Upper lobe of left lung (tissue), 6 donors: ENCODE data around the gene ATXN1. TPM values are rescaled to one million over a fixed set of nuclear protein-coding genes. Genes with fewer than 3 reads are reported as not detected.

ENCODE experiments used
- ATAC-seq, 2 donors: fragments of 200-7000 bp; cut with Tn5 transposase; one replicate each; pipeline ENCODE4 v1.9.1; 2022; ENCODE audit warnings: mild to moderate bottlenecking in 2 of 2, moderate library complexity in 2 of 2; ENCODE audit not compliant: low FRiP score in 2 of 2
- DNase-seq, 2 donors: peaks; one replicate each; pipeline ENCODE4 v3.0.0-alpha.2; 2019 to 2020
- H3K27ac ChIP-seq, 4 donors: fragments of 200-600 bp; sonication (generic); one replicate each; pipeline ENCODE4 v1.5.1; 2016 to 2019
- H3K27me3 ChIP-seq, 4 donors: fragments of 200-600 bp; sonication (generic); one replicate each; pipeline ENCODE4 v1.5.1; 2017 to 2019
- H3K36me3 ChIP-seq, 4 donors: fragments of 200-600 bp; sonication (generic); one replicate each; pipeline ENCODE4 v1.5.1; 2016 to 2019
- H3K4me1 ChIP-seq, 4 donors: fragments of 200-600 bp; sonication (generic); one replicate each; pipeline ENCODE4 v1.5.1; 2018 to 2019
- H3K4me3 ChIP-seq, 4 donors: fragments of 200-600 bp; sonication (generic); one replicate each; pipeline ENCODE4 v1.5.1; 2017 to 2019; ENCODE audit warnings: mild to moderate bottlenecking in 2 of 4, moderate library complexity in 1 of 4
- H3K9me3 ChIP-seq, 4 donors: fragments of 200-600 bp; sonication (generic); one replicate each; pipeline ENCODE4 v1.5.1; 2018 to 2019
- EP300 ChIP-seq, 4 donors: sonication (generic); formaldehyde crosslinking; IDR thresholded peaks; one replicate each; pipeline ENCODE4 v1.5.1; 2017; ENCODE audit warnings: antibody characterized with exemption in 4 of 4, control low read depth in 2 of 4
- POLR2A ChIP-seq, 4 donors: fragments of 450-650 bp; IDR thresholded peaks; one replicate each; pipeline ENCODE4 v1.5.1; 2016 to 2017; ENCODE audit warnings: antibody characterized with exemption in 4 of 4, mild to moderate bottlenecking in 2 of 4
- POLR2AphosphoS5 ChIP-seq, 2 donors: sonication (generic); formaldehyde crosslinking; IDR thresholded peaks; one replicate each; pipeline ENCODE4 v1.5.1; 2017; ENCODE audit warnings: antibody characterized with exemption in 2 of 2
- WGBS, 2 donors: methylation state at CpG; one replicate each; pipeline ENCODE4 v1.1.5; 2017 to 2018; 5-methylcytosine and 5-hydroxymethylcytosine counted together
- total RNA-seq, 6 donors: library from RNA; depleted of rRNA in 4 of 6; stranded (reverse); fragments of >200 nt in 4 of 6; gene quantifications; one replicate each; pipeline versions ENCODE4 v1.1.0 to v1.2.1, GENCODE V29; 2016 to 2021
- TF ChIP-seq, protein P1 (sequence below), 6 experiments: fragments of 450-650 bp in 4 of 6; fragments of 200-600 bp in 2 of 6; sonication (generic) in 2 of 6; IDR thresholded peaks; one replicate each; pipeline ENCODE4 v1.5.1; 2016 to 2019; ENCODE audit warnings: antibody characterized with exemption in 6 of 6
- donor health status: DM: no; HTN: no; CAD: no; lungs with moderate emphysema.
- donor health status: DM: no; HTN: yes; CAD: no; lungs with severe emphysema.

Gene ATXN1
- total RNA-seq, 6 donors from 2014 or later: 44.2 to 106 (median 71.7) TPM

GRCh38 chr6:16684896-16685554 lies 76.2 kb downstream of the ATXN1 start:
- Histone ChIP-seq H3K4me1 (peaks cover 24 to 34% (median 29%) of the 10 kb centered on the region in 4 donors), H3K4me3 (no peak overlapping the region), H3K27me3 (no peaks in the 10 kb centered on the region), H3K36me3 (peaks cover 0 to 6% (median 0%) of the 10 kb centered on the region in 4 donors), H3K9me3 (no peaks in the 10 kb centered on the region), H3K27ac (peak overlapping the region in 3 of 4 donors; percentile 1 to 42 (median 21))
- DNase-seq (no peak), ATAC-seq (peak in 1 of 2 donors; percentile 26)
- 78 to 80% methylated on average over 7 of the region's 7 CpGs for WGBS, 2 donors
- TF ChIP-seq, protein P1, sequence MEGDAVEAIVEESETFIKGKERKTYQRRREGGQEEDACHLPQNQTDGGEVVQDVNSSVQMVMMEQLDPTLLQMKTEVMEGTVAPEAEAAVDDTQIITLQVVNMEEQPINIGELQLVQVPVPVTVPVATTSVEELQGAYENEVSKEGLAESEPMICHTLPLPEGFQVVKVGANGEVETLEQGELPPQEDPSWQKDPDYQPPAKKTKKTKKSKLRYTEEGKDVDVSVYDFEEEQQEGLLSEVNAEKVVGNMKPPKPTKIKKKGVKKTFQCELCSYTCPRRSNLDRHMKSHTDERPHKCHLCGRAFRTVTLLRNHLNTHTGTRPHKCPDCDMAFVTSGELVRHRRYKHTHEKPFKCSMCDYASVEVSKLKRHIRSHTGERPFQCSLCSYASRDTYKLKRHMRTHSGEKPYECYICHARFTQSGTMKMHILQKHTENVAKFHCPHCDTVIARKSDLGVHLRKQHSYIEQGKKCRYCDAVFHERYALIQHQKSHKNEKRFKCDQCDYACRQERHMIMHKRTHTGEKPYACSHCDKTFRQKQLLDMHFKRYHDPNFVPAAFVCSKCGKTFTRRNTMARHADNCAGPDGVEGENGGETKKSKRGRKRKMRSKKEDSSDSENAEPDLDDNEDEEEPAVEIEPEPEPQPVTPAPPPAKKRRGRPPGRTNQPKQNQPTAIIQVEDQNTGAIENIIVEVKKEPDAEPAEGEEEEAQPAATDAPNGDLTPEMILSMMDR (IDR thresholded peaks at IDR 0.05): no peak
- TF ChIP-seq POLR2AphosphoS5 (IDR thresholded peaks at IDR 0.05) (no peak), EP300 (IDR thresholded peaks at IDR 0.05) (no peak), POLR2A (IDR thresholded peaks at IDR 0.05) (no peak)

DNA sequence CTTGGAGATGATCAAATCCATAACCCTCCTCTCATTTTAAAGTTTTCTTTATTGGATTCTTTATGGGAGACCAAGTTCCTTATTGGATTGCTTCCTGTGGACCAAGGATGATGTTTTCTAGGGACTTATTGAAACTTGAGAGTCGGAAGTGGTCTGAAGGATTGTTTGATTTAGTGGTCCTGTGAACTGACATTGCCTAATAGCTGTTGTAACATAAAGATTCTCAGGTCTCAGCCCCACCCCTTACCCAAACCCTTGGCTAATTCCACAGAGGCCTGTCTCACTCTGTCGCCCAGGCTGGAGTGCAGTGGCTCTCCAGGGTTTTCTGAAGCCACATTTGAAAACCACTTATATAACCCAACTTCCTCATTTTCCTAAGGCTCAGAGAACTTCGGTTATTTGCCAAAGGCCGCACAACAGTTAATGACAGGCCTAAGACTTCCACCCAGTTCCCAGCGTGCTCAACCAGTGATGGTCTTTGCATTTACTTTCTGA lies 77.0 kb downstream of the ATXN1 start:
- H3K4me3 ChIP-seq: no peak overlapping the region
- peaks cover 23 to 34% (median 29%) of the 10 kb centered on the region in 4 donors for H3K4me1 ChIP-seq
- H3K36me3 ChIP-seq: peaks cover 0 to 6% (median 0%) of the 10 kb centered on the region in 4 donors
- no peaks in the 10 kb centered on the region for H3K9me3 ChIP-seq
- TF ChIP-seq POLR2A (IDR thresholded peaks at IDR 0.05) (no peak), POLR2AphosphoS5 (IDR thresholded peaks at IDR 0.05) (peak; percentile 7 to 16), EP300 (IDR thresholded peaks at IDR 0.05) (peak in 1 of 4 donors; percentile 14)
- TF ChIP-seq, protein P1 (IDR thresholded peaks at IDR 0.05): no peak
- WGBS, 2 donors: 44 to 60% methylated on average over 5 of the region's 5 CpGs
- ATAC-seq (peak; percentile 72 to 75), DNase-seq (peak in 1 of 2 donors; percentile 84)
- H3K27ac ChIP-seq: peak overlapping the region; percentile 21 to 42 (median 29)
- no peaks in the 10 kb centered on the region for H3K27me3 ChIP-seq

DNA sequence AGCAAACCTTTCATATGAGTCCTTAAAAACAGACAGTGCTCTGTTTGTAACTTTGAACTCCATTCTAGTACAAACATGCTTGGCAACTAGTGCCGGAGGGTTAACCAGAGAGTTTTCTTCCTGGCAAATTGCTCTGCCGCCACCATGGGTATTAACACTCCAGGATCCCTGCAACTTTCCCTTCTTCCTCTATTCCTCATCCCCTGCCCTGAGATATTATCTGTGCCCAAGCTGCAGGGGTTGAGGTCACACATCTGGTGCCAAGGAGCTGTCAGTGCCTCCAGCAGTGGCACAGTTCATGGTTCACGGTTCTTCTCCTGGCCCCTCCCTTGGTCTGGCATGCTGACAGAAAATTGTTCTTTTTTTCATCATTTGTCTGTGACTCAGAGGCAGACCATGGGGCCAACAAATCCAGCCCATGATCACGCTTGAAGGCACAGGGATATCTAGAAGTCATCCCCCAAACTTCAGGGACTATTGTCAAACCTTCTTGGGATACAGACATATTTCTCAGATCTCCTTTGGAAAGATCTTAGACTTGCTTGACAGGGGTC lies 77.5 kb downstream of the ATXN1 start:
- Histone ChIP-seq H3K4me3 (no peak overlapping the region), H3K36me3 (peaks cover 0 to 6% (median 0%) of the 10 kb centered on the region in 4 donors), H3K27ac (peak overlapping the region; percentile 21 to 42 (median 29)), H3K27me3 (no peaks in the 10 kb centered on the region), H3K9me3 (no peaks in the 10 kb centered on the region), H3K4me1 (peaks cover 23 to 34% (median 29%) of the 10 kb centered on the region in 4 donors)
- TF ChIP-seq EP300 (IDR thresholded peaks at IDR 0.05) (no peak), POLR2A (IDR thresholded peaks at IDR 0.05) (no peak), POLR2AphosphoS5 (IDR thresholded peaks at IDR 0.05) (no peak)
- TF ChIP-seq, protein P1 (IDR thresholded peaks at IDR 0.05): no peak
- DNase-seq: peak in 1 of 2 donors; percentile 60
- peak; percentile 68 to 76 for ATAC-seq
- WGBS, 2 donors: 49 to 51% methylated on average over 4 of the region's 4 CpGs

- Histone ChIP-seq H3K9me3 (no peaks in the 10 kb centered on the region), H3K36me3 (peaks cover 0 to 6% (median 0%) of the 10 kb centered on the region in 4 donors), H3K27me3 (no peaks in the 10 kb centered on the region), H3K4me1 (peaks cover 32 to 45% (median 34%) of the 10 kb centered on the region in 4 donors), H3K4me3 (no peak overlapping the region), H3K27ac (peak overlapping the region; percentile 26 to 77 (median 45))
- TF ChIP-seq POLR2AphosphoS5 (IDR thresholded peaks at IDR 0.05) (peak in 1 of 2 donors; percentile 81), EP300 (IDR thresholded peaks at IDR 0.05) (no peak)
- peak in 1 of 2 donors; percentile 59 for ATAC-seq
- 76 to 83% methylated on average over 8 of the region's 8 CpGs for WGBS, 2 donors
- no peak for DNase-seq
These were observed 79.9 kb downstream of the ATXN1 start for GRCh38 chr6:16681260-16681873.

- 86 to 100% methylated on average over 1 of the region's 1 CpG for WGBS, 2 donors
- no peak for DNase-seq
- Histone ChIP-seq H3K4me3 (no peak overlapping the region), H3K36me3 (peaks cover 0 to 6% (median 0%) of the 10 kb centered on the region in 4 donors), H3K27ac (no peak overlapping the region), H3K4me1 (peaks cover 28 to 39% (median 34%) of the 10 kb centered on the region in 4 donors), H3K9me3 (no peaks in the 10 kb centered on the region), H3K27me3 (no peaks in the 10 kb centered on the region)
- no peak for ATAC-seq
- TF ChIP-seq POLR2AphosphoS5 (IDR thresholded peaks at IDR 0.05) (no peak), EP300 (IDR thresholded peaks at IDR 0.05) (no peak), POLR2A (IDR thresholded peaks at IDR 0.05) (no peak)
- TF ChIP-seq, protein P1 (IDR thresholded peaks at IDR 0.05): no peak
These were observed 82.2 kb downstream of the ATXN1 start for GRCh38 chr6:16679050-16679449.
